Smooth muscle cell (in vitro differentiated cells): ENCODE data around the gene DCDC1. TPM values are rescaled to one million over a fixed set of nuclear protein-coding genes. Genes with fewer than 3 reads are reported as not detected.
A peak's percentile ranks its signal among the peaks of the same experiment; 100 is the strongest.

Experiments
- DNase-seq: peaks from one replicate; lab custom pipeline; 2025; ENCODE audit not compliant: unreplicated experiment; lab: John Stamatoyannopoulos, UW
- H2AFZ ChIP-seq: fragments of 200-600 bp; sonication (generic); 2 replicates; pipeline ENCODE4 v1.6.0; 2016; ENCODE audit warnings: antibody characterized with exemption, low read depth, mild to moderate bottlenecking
- H3F3A ChIP-seq: fragments of 200-600 bp; sonication (generic); 2 replicates; pipeline ENCODE4 v1.6.0; 2017; ENCODE audit warnings: antibody characterized with exemption, low read depth
- H3K27ac ChIP-seq: fragments of 200-600 bp; sonication (generic); 2 replicates; pipeline ENCODE4 v1.5.1; 2016; ENCODE audit warnings: low read depth, mild to moderate bottlenecking
- H3K27me3 ChIP-seq: fragments of 200-600 bp; sonication (generic); 2 replicates; pipeline ENCODE4 v1.6.1; 2016; ENCODE audit warnings: low read depth, mild to moderate bottlenecking
- H3K36me3 ChIP-seq: fragments of 200-600 bp; sonication (generic); 2 replicates; pipeline ENCODE4 v1.5.1; 2016; ENCODE audit warnings: low read depth
- H3K4me1 ChIP-seq: fragments of 200-600 bp; sonication (generic); 2 replicates; pipeline ENCODE4 v1.5.1; 2016; ENCODE audit warnings: low read depth
- H3K4me2 ChIP-seq: fragments of 200-600 bp; sonication (generic); 2 replicates; pipeline ENCODE4 v1.6.0; 2016; ENCODE audit warnings: mild to moderate bottlenecking
- H3K4me3 ChIP-seq: fragments of 200-600 bp; sonication (generic); 2 replicates; pipeline ENCODE4 v1.5.1; 2016; ENCODE audit warnings: mild to moderate bottlenecking
- H3K79me2 ChIP-seq: fragments of 200-600 bp; sonication (generic); 2 replicates; pipeline ENCODE4 v1.6.0; 2016; ENCODE audit warnings: low read depth, mild to moderate bottlenecking
- H3K9ac ChIP-seq: fragments of 200-600 bp; sonication (generic); 2 replicates; pipeline ENCODE4 v1.6.0; 2016; ENCODE audit warnings: low read depth
- H3K9me3 ChIP-seq: fragments of 200-600 bp; sonication (generic); replicated peaks from 2 replicates; pipeline ENCODE4 v1.5.1; 2016; ENCODE audit warnings: low read depth
- H4K20me1 ChIP-seq: fragments of 200-600 bp; sonication (generic); 2 replicates; pipeline ENCODE4 v1.6.0; 2016; ENCODE audit warnings: low read depth
- WGBS: methylation state at CpG from one replicate; pipeline ENCODE4 v1.1.7; 2016; ENCODE audit warnings: low lambda C conversion rate; 5-methylcytosine and 5-hydroxymethylcytosine counted together
- polyA plus RNA-seq: library from polyadenylated mRNA; unstranded; fragments of >200 nt; fragmentation: Nextera tagmentation; extraction: Ambion mirVana; gene quantifications from 2 replicates; pipeline ENCODE4 v1.2.1, GENCODE V29; 2016
- total RNA-seq: library from RNA; depleted of rRNA; stranded (reverse); fragments of >200 nt; gene quantifications from 2 replicates; pipeline ENCODE4 v1.2.3, GENCODE V29; 2014
- TF ChIP-seq, protein P1 (sequence below): fragments of 200-600 bp; sonication (generic); IDR thresholded peaks from 2 replicates; pipeline ENCODE4 v1.5.1; 2017; ENCODE audit warnings: borderline replicate concordance, mild to moderate bottlenecking, antibody characterized with exemption; ENCODE audit not compliant: insufficient read depth, poor library complexity, severe bottlenecking

DCDC1 gene
- total and polyA plus RNA-seq, 2 experiments from 2014 or later, result 0.39 to 0.45 TPM

DNA sequence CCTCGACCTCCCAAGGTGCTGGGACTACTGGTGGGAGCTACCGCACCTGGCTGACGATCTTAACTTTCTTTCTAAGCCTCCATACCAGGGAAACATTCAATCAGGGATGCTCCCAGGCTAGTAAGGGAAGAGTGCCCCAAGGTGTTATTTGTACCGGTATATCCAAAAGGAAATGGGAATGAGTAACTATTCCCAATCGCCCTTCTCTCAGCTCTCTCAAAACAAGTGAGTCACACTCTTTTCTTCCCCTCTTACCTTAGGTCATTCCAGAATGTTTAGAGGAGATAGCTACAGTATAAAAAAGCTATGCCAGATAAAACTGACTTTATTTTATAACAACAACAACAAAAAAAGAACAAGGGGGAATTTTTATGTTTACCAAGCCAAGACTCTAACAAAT, 13.7 kb downstream of the DCDC1 start:
- 86% methylated on average over 5 of the region's 5 CpGs for WGBS
- no peak for DNase-seq
- TF ChIP-seq, protein P1, sequence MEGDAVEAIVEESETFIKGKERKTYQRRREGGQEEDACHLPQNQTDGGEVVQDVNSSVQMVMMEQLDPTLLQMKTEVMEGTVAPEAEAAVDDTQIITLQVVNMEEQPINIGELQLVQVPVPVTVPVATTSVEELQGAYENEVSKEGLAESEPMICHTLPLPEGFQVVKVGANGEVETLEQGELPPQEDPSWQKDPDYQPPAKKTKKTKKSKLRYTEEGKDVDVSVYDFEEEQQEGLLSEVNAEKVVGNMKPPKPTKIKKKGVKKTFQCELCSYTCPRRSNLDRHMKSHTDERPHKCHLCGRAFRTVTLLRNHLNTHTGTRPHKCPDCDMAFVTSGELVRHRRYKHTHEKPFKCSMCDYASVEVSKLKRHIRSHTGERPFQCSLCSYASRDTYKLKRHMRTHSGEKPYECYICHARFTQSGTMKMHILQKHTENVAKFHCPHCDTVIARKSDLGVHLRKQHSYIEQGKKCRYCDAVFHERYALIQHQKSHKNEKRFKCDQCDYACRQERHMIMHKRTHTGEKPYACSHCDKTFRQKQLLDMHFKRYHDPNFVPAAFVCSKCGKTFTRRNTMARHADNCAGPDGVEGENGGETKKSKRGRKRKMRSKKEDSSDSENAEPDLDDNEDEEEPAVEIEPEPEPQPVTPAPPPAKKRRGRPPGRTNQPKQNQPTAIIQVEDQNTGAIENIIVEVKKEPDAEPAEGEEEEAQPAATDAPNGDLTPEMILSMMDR, result no peak
- Histone ChIP-seq H3K36me3 (no peaks in the 10 kb centered on the region), H3K9ac (no peak overlapping the region), H3K79me2 (no peaks in the 10 kb centered on the region), H2AFZ (no peak overlapping the region), H3K27ac (no peak overlapping the region), H3K4me2 (no peak overlapping the region), H3F3A (no peaks in the 10 kb centered on the region), H3K27me3 (no peaks in the 10 kb centered on the region), H3K4me1 (no peaks in the 10 kb centered on the region), H3K4me3 (no peak overlapping the region), H3K9me3 (no peaks in the 10 kb centered on the region), H4K20me1 (no peaks in the 10 kb centered on the region)

DNA sequence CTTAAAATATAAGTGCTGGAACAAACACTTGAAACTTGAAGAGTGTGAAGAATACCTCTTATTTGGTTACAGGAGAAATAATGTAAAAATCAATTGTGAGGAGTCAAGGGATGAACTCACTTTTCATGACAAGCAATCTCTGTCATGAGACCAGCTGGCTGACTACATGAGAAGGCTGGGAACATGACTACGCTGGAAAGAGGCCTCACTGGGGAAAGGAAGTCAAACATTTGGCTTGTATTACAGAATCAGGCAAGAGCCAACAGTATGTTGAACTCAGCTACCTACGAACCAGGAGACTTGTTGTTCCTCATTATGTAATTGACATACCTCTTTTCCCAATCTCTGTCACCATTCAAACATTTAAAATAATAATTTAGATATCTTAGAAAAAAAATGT, 14.4 kb downstream of the DCDC1 start:
- Histone ChIP-seq H3K27ac (no peak overlapping the region), H3K9me3 (no peaks in the 10 kb centered on the region), H3K4me1 (no peaks in the 10 kb centered on the region), H3F3A (no peaks in the 10 kb centered on the region), H3K9ac (no peak overlapping the region), H3K4me3 (no peak overlapping the region), H3K79me2 (no peaks in the 10 kb centered on the region), H2AFZ (no peak overlapping the region), H3K27me3 (no peaks in the 10 kb centered on the region), H3K36me3 (no peaks in the 10 kb centered on the region), H3K4me2 (no peak overlapping the region), H4K20me1 (no peaks in the 10 kb centered on the region)
- TF ChIP-seq, protein P1, result no peak
- WGBS, result 80% methylated on average over 2 of the region's 2 CpGs
- DNase-seq, result no peak

DNA sequence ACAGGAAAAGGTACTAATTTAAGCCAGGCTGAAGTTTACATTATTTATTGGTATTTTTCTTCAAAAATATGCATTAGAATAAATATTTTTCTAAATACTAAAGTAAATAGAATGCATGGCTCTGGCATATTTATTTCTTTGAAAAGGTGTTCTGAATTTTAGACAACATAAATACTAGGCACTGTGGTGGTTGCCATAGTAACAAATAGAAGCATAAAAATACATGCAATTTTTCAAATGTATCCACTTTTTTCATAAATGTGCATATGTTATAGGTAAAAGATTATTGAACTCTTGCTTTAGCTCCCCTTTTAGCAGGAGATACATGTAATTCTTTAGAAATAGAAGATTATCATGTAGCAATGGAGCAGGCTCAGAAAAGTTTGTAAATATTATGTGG, 18.4 kb downstream of the DCDC1 start:
- TF ChIP-seq, protein P1, result no peak
- H3K36me3 ChIP-seq, result no peaks in the 10 kb centered on the region
- H3K4me3 ChIP-seq, result no peak overlapping the region
- H4K20me1 ChIP-seq, result no peaks in the 10 kb centered on the region
- no peak overlapping the region for H3K27ac ChIP-seq
- no peak for DNase-seq
- H3K27me3 ChIP-seq, result no peaks in the 10 kb centered on the region
- no peak overlapping the region for H2AFZ ChIP-seq
- no peaks in the 10 kb centered on the region for H3K4me1 ChIP-seq
- H3F3A ChIP-seq, result no peaks in the 10 kb centered on the region
- no peaks in the 10 kb centered on the region for H3K9me3 ChIP-seq
- no peak overlapping the region for H3K9ac ChIP-seq
- no peak overlapping the region for H3K4me2 ChIP-seq
- H3K79me2 ChIP-seq, result no peaks in the 10 kb centered on the region

DNA sequence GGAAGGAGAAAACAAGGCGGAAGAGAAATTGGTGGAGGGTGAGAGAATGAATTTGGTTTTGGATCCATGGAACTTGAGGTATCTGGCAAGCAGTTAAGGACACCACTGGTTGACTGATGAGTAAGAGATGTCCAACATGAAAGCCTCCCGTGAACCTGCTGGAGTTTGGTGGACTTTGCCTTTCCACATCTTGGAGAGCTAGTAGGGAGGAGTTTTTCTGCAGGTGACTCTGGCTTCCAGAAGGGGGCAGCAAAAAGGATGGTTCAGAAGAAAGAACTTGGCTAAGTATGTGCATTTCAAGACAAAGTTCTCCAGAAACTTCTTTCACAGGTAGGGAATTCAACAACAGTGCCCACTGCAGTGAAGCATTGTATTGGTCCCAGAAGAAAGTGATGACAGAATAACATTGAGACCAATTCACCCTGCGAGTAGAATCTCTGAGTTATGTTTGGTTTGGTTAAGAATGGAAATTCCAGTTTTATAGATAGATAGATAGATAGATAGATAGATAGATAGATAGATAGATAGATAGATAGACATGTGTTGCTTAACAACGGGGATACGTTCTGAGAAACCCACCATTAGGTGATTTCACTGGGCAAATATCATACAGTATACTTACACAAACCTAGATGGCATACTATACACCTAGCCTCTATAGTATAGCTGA, 28.5 kb downstream of the DCDC1 start:
- H3K4me3 ChIP-seq, result no peak overlapping the region
- TF ChIP-seq, protein P1, result peak; percentile 51
- H3K9ac ChIP-seq, result no peak overlapping the region
- no peaks in the 10 kb centered on the region for H3K4me1 ChIP-seq
- no peaks in the 10 kb centered on the region for H3K9me3 ChIP-seq
- WGBS, result 82% methylated on average over 5 of the region's 5 CpGs
- H3K27ac ChIP-seq, result no peak overlapping the region
- no peak for DNase-seq
- H4K20me1 ChIP-seq, result no peaks in the 10 kb centered on the region
- no peaks in the 10 kb centered on the region for H3K79me2 ChIP-seq
- no peak overlapping the region for H2AFZ ChIP-seq
- H3K4me2 ChIP-seq, result no peak overlapping the region
- H3F3A ChIP-seq, result no peaks in the 10 kb centered on the region
- no peaks in the 10 kb centered on the region for H3K36me3 ChIP-seq
- H3K27me3 ChIP-seq, result no peaks in the 10 kb centered on the region
